Measurements from ENCODE around the gene TGM4. TPM values are rescaled to one million over a fixed set of nuclear protein-coding genes. Genes with fewer than 3 reads are reported as not detected.

Gene TGM4
- total RNA-seq, 1 donor from 2014 or later: not detected

DNA sequence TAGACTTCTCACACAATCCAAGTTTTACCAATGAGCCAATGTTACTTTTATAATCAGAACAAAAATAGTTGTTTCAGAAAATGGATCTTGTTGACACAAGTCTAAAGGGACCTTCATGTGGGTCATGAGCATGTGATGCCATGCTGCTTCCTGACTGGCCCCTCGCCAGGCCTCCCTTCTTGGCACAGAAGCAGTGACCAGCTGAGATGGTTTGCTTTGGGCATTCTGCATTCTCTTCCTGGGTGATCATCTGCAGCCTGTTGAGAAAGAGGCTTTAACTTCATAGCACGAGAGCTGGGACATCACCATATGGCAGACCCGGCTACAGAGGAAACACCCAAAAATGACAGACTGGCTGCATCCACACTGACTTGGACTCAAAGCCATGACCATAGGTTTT is 45.7 kb downstream of the TGM4 start:
- peaks cover 38% of the 10 kb centered on the region for H3K36me3 ChIP-seq

DNA sequence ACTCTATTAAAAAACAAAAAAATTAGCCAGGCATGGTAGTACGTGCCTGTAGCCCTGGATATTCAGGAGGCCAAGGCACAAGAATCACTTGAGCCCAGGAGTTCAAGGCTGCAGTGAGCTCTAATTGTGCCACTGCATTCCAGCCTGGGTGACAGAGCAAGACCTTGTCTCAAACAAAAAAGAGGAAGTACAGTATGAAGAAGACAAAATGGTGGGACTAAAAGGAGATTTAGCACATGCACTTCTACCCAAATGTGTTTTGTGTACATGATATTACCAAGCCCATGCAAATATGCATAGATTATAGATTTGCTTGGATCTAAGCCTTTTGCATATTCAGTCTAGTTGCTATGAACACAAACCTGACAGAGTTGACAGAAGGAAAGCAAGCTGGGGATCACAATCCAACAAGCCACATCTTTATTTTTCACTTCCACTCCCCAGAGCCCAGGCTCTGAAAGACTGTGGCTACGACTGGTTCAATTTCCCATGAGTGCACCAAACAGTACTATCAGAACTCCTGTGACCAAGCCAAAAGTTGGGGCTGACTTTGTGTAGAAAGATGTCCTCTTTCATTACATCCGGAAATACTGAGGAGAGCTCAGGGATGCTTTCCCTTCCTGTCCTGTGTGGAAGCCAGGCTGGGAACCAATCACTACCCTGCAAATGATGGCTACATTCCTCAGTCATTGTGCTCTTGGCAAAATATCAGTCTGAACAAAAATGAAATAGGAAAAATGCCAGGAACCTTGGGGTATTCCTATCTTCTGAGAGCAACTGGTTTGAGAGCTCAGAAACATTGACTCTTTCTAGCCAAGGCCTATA is 49.4 kb downstream of the TGM4 start:
- DNase-seq: no peak
- H3K4me3 ChIP-seq: no peak overlapping the region
- no peaks in the 10 kb centered on the region for H3K9me3 ChIP-seq (replicated peaks)
- no peaks in the 10 kb centered on the region for H3K27me3 ChIP-seq (ENCODE audit: low read depth)
- H3K4me1 ChIP-seq: peaks cover 15% of the 10 kb centered on the region
- peak overlapping the region; percentile 16 for H3K27ac ChIP-seq (replicated peaks)
- peaks cover 61% of the 10 kb centered on the region for H3K36me3 ChIP-seq
- TF ChIP-seq, protein P1, sequence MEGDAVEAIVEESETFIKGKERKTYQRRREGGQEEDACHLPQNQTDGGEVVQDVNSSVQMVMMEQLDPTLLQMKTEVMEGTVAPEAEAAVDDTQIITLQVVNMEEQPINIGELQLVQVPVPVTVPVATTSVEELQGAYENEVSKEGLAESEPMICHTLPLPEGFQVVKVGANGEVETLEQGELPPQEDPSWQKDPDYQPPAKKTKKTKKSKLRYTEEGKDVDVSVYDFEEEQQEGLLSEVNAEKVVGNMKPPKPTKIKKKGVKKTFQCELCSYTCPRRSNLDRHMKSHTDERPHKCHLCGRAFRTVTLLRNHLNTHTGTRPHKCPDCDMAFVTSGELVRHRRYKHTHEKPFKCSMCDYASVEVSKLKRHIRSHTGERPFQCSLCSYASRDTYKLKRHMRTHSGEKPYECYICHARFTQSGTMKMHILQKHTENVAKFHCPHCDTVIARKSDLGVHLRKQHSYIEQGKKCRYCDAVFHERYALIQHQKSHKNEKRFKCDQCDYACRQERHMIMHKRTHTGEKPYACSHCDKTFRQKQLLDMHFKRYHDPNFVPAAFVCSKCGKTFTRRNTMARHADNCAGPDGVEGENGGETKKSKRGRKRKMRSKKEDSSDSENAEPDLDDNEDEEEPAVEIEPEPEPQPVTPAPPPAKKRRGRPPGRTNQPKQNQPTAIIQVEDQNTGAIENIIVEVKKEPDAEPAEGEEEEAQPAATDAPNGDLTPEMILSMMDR (IDR thresholded peaks at IDR 0.05; ENCODE audit: borderline replicate concordance): no peak
- intact Hi-C loops (cut with micrococcal nuclease): no loop called here

More for the DNA sequence above, 45.7 kb downstream of the TGM4 start:
- DNase-seq: no peak
- intact Hi-C loops (cut with micrococcal nuclease): no loop called here
- Histone ChIP-seq H3K27me3 (ENCODE audit: low read depth) (no peaks in the 10 kb centered on the region), H3K4me1 (peaks cover 29% of the 10 kb centered on the region), H3K27ac (replicated peaks) (no peak overlapping the region), H3K4me3 (no peak overlapping the region), H3K9me3 (replicated peaks) (no peaks in the 10 kb centered on the region)
- TF ChIP-seq, protein P1 (IDR thresholded peaks at IDR 0.05; ENCODE audit: borderline replicate concordance): no peak

DNA sequence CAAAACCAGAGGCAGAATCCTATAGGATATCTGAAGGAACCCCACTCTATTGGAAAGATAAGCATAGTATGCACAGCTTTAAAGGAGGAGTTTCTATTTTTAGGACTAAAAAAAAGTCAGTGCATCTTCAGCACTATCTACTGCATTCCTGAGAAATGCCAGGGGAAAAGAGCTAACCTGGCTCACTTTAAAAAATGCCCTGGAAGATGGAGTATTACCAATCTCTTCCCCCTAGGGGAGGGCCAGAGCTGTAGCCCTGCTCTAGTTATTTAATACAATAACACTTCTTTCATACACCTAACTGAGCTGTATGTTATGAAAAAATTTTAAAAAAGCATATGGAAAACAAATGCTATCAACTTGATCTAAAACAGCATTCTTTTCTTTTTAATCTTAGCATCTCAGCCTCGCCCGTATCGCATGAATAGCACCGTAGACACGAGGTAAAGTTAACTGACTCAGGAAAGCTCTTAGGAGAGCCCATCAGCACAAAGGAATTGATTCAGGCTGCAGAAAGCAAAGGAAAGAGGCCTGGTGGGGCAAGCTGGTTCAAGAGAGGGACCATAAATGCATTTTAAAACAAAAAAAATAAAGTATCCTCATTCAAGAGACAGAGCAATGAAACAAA is 50.2 kb downstream of the TGM4 start:
- no peak overlapping the region for H3K4me3 ChIP-seq
- H3K4me1 ChIP-seq: peaks cover 15% of the 10 kb centered on the region
- H3K36me3 ChIP-seq: peaks cover 65% of the 10 kb centered on the region
- H3K9me3 ChIP-seq (replicated peaks): no peaks in the 10 kb centered on the region
- TF ChIP-seq, protein P1 (IDR thresholded peaks at IDR 0.05; ENCODE audit: borderline replicate concordance): no peak
- intact Hi-C loops (cut with micrococcal nuclease): no loop called here
- H3K27me3 ChIP-seq (ENCODE audit: low read depth): no peaks in the 10 kb centered on the region
- DNase-seq: no peak
- no peak overlapping the region for H3K27ac ChIP-seq (replicated peaks)

DNA sequence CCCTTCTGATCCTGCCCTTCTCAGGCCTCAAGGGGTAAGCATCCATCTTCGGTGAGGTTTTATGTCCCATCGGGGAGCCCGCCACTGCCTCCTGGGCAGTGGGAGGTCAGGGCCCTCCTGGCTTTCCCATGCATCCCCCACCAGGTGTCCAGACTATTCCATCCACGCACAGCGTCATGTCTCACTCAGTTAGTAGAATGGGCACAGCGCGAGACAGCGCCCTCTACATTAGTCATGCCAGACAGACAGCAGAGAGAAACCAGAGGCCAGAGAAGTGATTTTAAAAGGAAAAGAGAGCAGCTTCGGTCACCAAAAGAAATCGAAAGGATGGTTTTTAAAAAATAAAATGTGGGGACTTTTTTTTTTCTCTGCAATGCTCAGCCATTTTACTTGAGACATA is 51.8 kb downstream of the TGM4 start:
- peaks cover 71% of the 10 kb centered on the region for H3K36me3 ChIP-seq
- no peak overlapping the region for H3K27ac ChIP-seq (replicated peaks)

DNA sequence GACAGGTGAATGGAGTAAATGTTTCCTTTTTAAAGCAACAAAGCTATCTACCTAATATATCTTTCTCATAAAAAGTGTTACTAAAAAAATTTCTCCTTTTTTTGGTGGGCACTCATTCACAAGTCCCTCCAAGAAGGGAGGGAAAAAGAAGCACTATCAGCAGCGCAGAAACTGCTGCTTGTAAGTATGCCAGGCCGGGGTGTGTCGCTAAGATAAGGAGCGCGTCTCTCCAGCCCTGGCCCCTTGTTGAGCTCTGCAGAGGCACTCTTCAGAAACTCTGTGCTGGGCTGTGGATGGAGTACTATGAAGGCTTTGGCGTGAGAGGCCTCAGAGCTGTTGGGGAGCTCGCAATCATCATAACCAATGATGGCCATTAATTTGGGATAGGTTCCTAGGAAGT is 52.5 kb downstream of the TGM4 start:
- Histone ChIP-seq H3K27ac (replicated peaks) (no peak overlapping the region), H3K36me3 (peaks cover 72% of the 10 kb centered on the region), H3K4me1 (peaks cover 15% of the 10 kb centered on the region), H3K9me3 (replicated peaks) (no peaks in the 10 kb centered on the region), H3K27me3 (ENCODE audit: low read depth) (no peaks in the 10 kb centered on the region), H3K4me3 (no peak overlapping the region)
- intact Hi-C loops (cut with micrococcal nuclease): no loop called here
- no peak for DNase-seq
- TF ChIP-seq, protein P1 (IDR thresholded peaks at IDR 0.05; ENCODE audit: borderline replicate concordance): no peak

More for the DNA sequence above, 51.8 kb downstream of the TGM4 start:
- peaks cover 15% of the 10 kb centered on the region for H3K4me1 ChIP-seq
- TF ChIP-seq, protein P1 (IDR thresholded peaks at IDR 0.05; ENCODE audit: borderline replicate concordance): no peak
- H3K27me3 ChIP-seq (ENCODE audit: low read depth): no peaks in the 10 kb centered on the region
- H3K4me3 ChIP-seq: no peak overlapping the region
- H3K9me3 ChIP-seq (replicated peaks): no peaks in the 10 kb centered on the region
- no peak for DNase-seq
- intact Hi-C loops (cut with micrococcal nuclease): no loop called here

All from left ventricle myocardium inferior (tissue), 1 donor.